ENCODE measurements around the gene SLC2A14.

The SLC2A14 gene

DNA sequence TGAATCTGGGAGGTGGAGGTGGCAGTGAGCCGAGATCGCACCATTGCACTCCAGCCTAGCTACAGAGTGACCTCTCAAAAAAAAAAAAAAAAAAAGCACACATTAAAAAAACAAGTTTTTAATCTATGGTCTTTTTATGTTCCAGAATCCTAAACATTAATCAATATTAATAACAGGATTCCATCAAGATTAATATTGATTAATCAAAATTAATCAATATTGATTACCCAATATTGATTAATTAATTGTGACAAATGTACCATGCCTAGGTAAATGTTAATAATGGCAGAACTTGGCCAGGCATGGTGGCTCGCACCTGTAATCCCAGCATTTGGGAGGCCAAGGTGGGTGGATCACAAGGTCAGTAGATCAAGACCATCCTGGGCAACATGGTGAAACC, 91.4 kb downstream of the SLC2A14 start:
- no peak overlapping the region for H3K27ac ChIP-seq (ENCODE audit: low read length)
- H3K27me3 ChIP-seq (ENCODE audit: control insufficient read depth, insufficient read depth, low read length): no peaks in the 10 kb centered on the region
- DNase-seq (ENCODE audit: low read depth, low spot score): no peak
- no peak overlapping the region for H3K4me3 ChIP-seq (ENCODE audit: low read length)
- WGBS (ENCODE audit: insufficient coverage, insufficient read length): no CpG with 5 or more reads among the region's 3 CpGs
- no peaks in the 10 kb centered on the region for H3K36me3 ChIP-seq (ENCODE audit: control insufficient read depth, insufficient read depth, low read length)
- H3K4me1 ChIP-seq (ENCODE audit: control insufficient read depth, insufficient read depth, low read length): peaks cover 2% of the 10 kb centered on the region; the same call in 1 of the 2 replicates
- H3K9me3 ChIP-seq (ENCODE audit: control insufficient read depth, insufficient read depth, low read length): no peaks in the 10 kb centered on the region

DNA sequence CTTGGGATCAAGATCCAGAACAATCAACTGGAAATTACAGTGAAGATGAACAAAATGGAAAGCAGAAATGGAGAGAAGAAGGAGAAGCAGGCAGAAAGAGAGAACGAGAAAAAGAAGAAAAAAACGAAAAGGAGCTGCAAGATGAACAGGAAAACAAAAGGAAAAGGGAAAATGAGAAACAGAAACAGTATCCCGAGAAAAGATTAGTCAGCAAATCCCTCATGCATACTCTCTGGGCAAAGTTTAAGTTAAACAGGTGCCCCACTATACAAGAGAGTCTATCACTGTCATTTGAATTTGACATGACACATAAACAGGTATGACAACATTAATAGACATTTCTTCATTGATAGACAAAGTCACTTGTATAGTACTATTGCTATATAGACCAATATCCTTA, 102.7 kb downstream of the SLC2A14 start:
- Histone ChIP-seq H3K4me3 (ENCODE audit: low read length) (no peak overlapping the region), H3K27ac (ENCODE audit: low read length) (no peak overlapping the region), H3K36me3 (ENCODE audit: control insufficient read depth, insufficient read depth, low read length) (no peaks in the 10 kb centered on the region), H3K4me1 (ENCODE audit: control insufficient read depth, insufficient read depth, low read length) (no peaks in the 10 kb centered on the region), H3K9me3 (ENCODE audit: control insufficient read depth, insufficient read depth, low read length) (no peaks in the 10 kb centered on the region), H3K27me3 (ENCODE audit: control insufficient read depth, insufficient read depth, low read length) (no peaks in the 10 kb centered on the region)
- WGBS (ENCODE audit: insufficient coverage, insufficient read length): no CpG with 5 or more reads among the region's 3 CpGs
- no peak for DNase-seq (ENCODE audit: low read depth, low spot score)
